Upper lobe of left lung (tissue), 4 donors: ENCODE measurements around the gene PLCB4.

ENCODE experiments used
- CTCF ChIP-seq, 6 experiments: fragments of 450-650 bp in 4 of 6; fragments of 200-600 bp in 2 of 6; sonication (generic) in 2 of 6; IDR thresholded peaks; one replicate each; pipeline ENCODE4 v1.5.1; 2016 to 2019; ENCODE audit warnings: antibody characterized with exemption in 6 of 6
- EP300 ChIP-seq, 4 donors: sonication (generic); formaldehyde crosslinking; IDR thresholded peaks; one replicate each; pipeline ENCODE4 v1.5.1; 2017; ENCODE audit warnings: antibody characterized with exemption in 4 of 4, control low read depth in 2 of 4
- POLR2A ChIP-seq, 4 donors: fragments of 450-650 bp; IDR thresholded peaks; one replicate each; pipeline ENCODE4 v1.5.1; 2016 to 2017; ENCODE audit warnings: antibody characterized with exemption in 4 of 4, mild to moderate bottlenecking in 2 of 4

- TF ChIP-seq CTCF (IDR thresholded peaks at IDR 0.05) (no peak), POLR2A (IDR thresholded peaks at IDR 0.05) (no peak), EP300 (IDR thresholded peaks at IDR 0.05) (no peak)
Measured at GRCh38 chr20:9256393-9256792, 187.5 kb downstream of the PLCB4 start.
